Activated naive CD8-positive, alpha-beta T cell (primary cell): Measurements from ENCODE around the gene ZNF629.
A peak's percentile ranks its signal among the peaks of the same experiment; 100 is the strongest.

Experiments used
- H3K27ac Mint-ChIP-seq: one replicate; pipeline ENCODE4 v1.8.0; 2021; ENCODE audit warnings: mixed read lengths
- H3K27me3 Mint-ChIP-seq: one replicate; pipeline ENCODE4 v1.8.0; 2021; ENCODE audit warnings: mixed read lengths
- H3K36me3 Mint-ChIP-seq: one replicate; pipeline ENCODE4 v1.8.0; 2021; ENCODE audit warnings: mixed read lengths
- H3K4me1 Mint-ChIP-seq: one replicate; pipeline ENCODE4 v1.8.0; 2021; ENCODE audit warnings: low read depth, mixed read lengths
- H3K4me3 Mint-ChIP-seq: one replicate; pipeline ENCODE4 v1.8.0; 2021; ENCODE audit warnings: mild to moderate bottlenecking, mixed read lengths
- H3K9me3 Mint-ChIP-seq: one replicate; pipeline ENCODE4 v1.8.0; 2021; ENCODE audit warnings: low read depth, mixed read lengths

ZNF629 gene

GRCh38 chr16:30802936-30803335, 15.9 kb upstream of the ZNF629 start:
- Mint-ChIP-seq H3K9me3 (no peaks in the 10 kb centered on the region), H3K27me3 (no peaks in the 10 kb centered on the region), H3K27ac (no peak overlapping the region), H3K4me3 (no peak overlapping the region), H3K4me1 (peaks cover 23% of the 10 kb centered on the region), H3K36me3 (peaks cover 2% of the 10 kb centered on the region)

- no peaks in the 10 kb centered on the region for H3K9me3 Mint-ChIP-seq
- no peak overlapping the region for H3K4me3 Mint-ChIP-seq
- H3K27ac Mint-ChIP-seq: no peak overlapping the region
- peaks cover 2% of the 10 kb centered on the region for H3K36me3 Mint-ChIP-seq
- H3K27me3 Mint-ChIP-seq: no peaks in the 10 kb centered on the region
- H3K4me1 Mint-ChIP-seq: peaks cover 1% of the 10 kb centered on the region
These were observed 10.8 kb upstream of the ZNF629 start for GRCh38 chr16:30797670-30798309.

- Mint-ChIP-seq H3K4me1 (no peaks in the 10 kb centered on the region), H3K27ac (no peak overlapping the region), H3K4me3 (no peak overlapping the region), H3K36me3 (no peaks in the 10 kb centered on the region), H3K27me3 (no peaks in the 10 kb centered on the region), H3K9me3 (no peaks in the 10 kb centered on the region)
These were observed 7.6 kb upstream of the ZNF629 start for GRCh38 chr16:30794634-30795033.

- H3K4me1 Mint-ChIP-seq: no peaks in the 10 kb centered on the region
- no peak overlapping the region for H3K4me3 Mint-ChIP-seq
- H3K36me3 Mint-ChIP-seq: no peaks in the 10 kb centered on the region
- no peak overlapping the region for H3K27ac Mint-ChIP-seq
- no peaks in the 10 kb centered on the region for H3K27me3 Mint-ChIP-seq
- H3K9me3 Mint-ChIP-seq: no peaks in the 10 kb centered on the region
These were observed 6.6 kb upstream of the ZNF629 start for GRCh38 chr16:30793508-30794069.

- peaks cover 13% of the 10 kb centered on the region for H3K4me1 Mint-ChIP-seq
- H3K27ac Mint-ChIP-seq: no peak overlapping the region
- peaks cover 3% of the 10 kb centered on the region for H3K36me3 Mint-ChIP-seq
- H3K9me3 Mint-ChIP-seq: no peaks in the 10 kb centered on the region
- no peaks in the 10 kb centered on the region for H3K27me3 Mint-ChIP-seq
- peak overlapping the region; percentile 88 for H3K4me3 Mint-ChIP-seq
These were observed 791 bp upstream of the ZNF629 start for GRCh38 chr16:30787613-30788378.

GRCh38 chr16:30786115-30786935, 680 bp downstream of the ZNF629 start:
- H3K27me3 Mint-ChIP-seq: no peaks in the 10 kb centered on the region
- H3K4me1 Mint-ChIP-seq: peaks cover 13% of the 10 kb centered on the region
- H3K9me3 Mint-ChIP-seq: no peaks in the 10 kb centered on the region
- H3K27ac Mint-ChIP-seq: peak overlapping the region; percentile 34
- peak overlapping the region; percentile 86 for H3K4me3 Mint-ChIP-seq
- peaks cover 3% of the 10 kb centered on the region for H3K36me3 Mint-ChIP-seq

- Mint-ChIP-seq H3K36me3 (peaks cover 3% of the 10 kb centered on the region), H3K27ac (no peak overlapping the region), H3K4me3 (peak overlapping the region; percentile 86), H3K4me1 (peaks cover 13% of the 10 kb centered on the region), H3K27me3 (no peaks in the 10 kb centered on the region), H3K9me3 (no peaks in the 10 kb centered on the region)
These were observed 1.6 kb downstream of the ZNF629 start for GRCh38 chr16:30785126-30786106.

- no peak overlapping the region for H3K27ac Mint-ChIP-seq
- no peaks in the 10 kb centered on the region for H3K27me3 Mint-ChIP-seq
- H3K4me1 Mint-ChIP-seq: peaks cover 13% of the 10 kb centered on the region
These were observed 2.8 kb downstream of the ZNF629 start for GRCh38 chr16:30784215-30784614.

GRCh38 chr16:30783280-30784109, 3.5 kb downstream of the ZNF629 start:
- Mint-ChIP-seq H3K4me3 (no peak overlapping the region), H3K36me3 (peaks cover 3% of the 10 kb centered on the region), H3K4me1 (peaks cover 13% of the 10 kb centered on the region), H3K9me3 (no peaks in the 10 kb centered on the region), H3K27me3 (no peaks in the 10 kb centered on the region), H3K27ac (no peak overlapping the region)

More at GRCh38 chr16:30784215-30784614, 2.8 kb downstream of the ZNF629 start:
- no peak overlapping the region for H3K4me3 Mint-ChIP-seq
- H3K9me3 Mint-ChIP-seq: no peaks in the 10 kb centered on the region
- H3K36me3 Mint-ChIP-seq: peaks cover 3% of the 10 kb centered on the region

- Mint-ChIP-seq H3K4me1 (peaks cover 9% of the 10 kb centered on the region), H3K36me3 (peaks cover 3% of the 10 kb centered on the region), H3K9me3 (no peaks in the 10 kb centered on the region), H3K27ac (no peak overlapping the region), H3K4me3 (no peak overlapping the region), H3K27me3 (no peaks in the 10 kb centered on the region)
These were observed 4.3 kb downstream of the ZNF629 start for GRCh38 chr16:30782486-30783279.

GRCh38 chr16:30780549-30780948, 6.5 kb downstream of the ZNF629 start:
- Mint-ChIP-seq H3K4me3 (no peak overlapping the region), H3K9me3 (no peaks in the 10 kb centered on the region), H3K4me1 (peaks cover 13% of the 10 kb centered on the region), H3K27me3 (no peaks in the 10 kb centered on the region), H3K36me3 (peaks cover 3% of the 10 kb centered on the region), H3K27ac (no peak overlapping the region)

- Mint-ChIP-seq H3K27ac (no peak overlapping the region), H3K4me3 (no peak overlapping the region), H3K4me1 (peaks cover 15% of the 10 kb centered on the region), H3K27me3 (no peaks in the 10 kb centered on the region), H3K9me3 (no peaks in the 10 kb centered on the region), H3K36me3 (peaks cover 3% of the 10 kb centered on the region)
These were observed 7.0 kb downstream of the ZNF629 start for GRCh38 chr16:30780021-30780420.

- H3K9me3 Mint-ChIP-seq: no peaks in the 10 kb centered on the region
- H3K27ac Mint-ChIP-seq: no peak overlapping the region
- H3K4me1 Mint-ChIP-seq: peaks cover 16% of the 10 kb centered on the region
- peaks cover 3% of the 10 kb centered on the region for H3K36me3 Mint-ChIP-seq
- H3K27me3 Mint-ChIP-seq: no peaks in the 10 kb centered on the region
- H3K4me3 Mint-ChIP-seq: no peak overlapping the region
These were observed 7.4 kb downstream of the ZNF629 start for GRCh38 chr16:30779596-30779995.
